C4-2B (cell line): ENCODE measurements around the gene SPATA24.

Experiments used
- ZFX ChIP-seq: fragments of 450-650 bp; IDR thresholded peaks from 2 replicates; pipeline ENCODE4 v1.6.1; 2017
- TF ChIP-seq, protein P1 (sequence below): fragments of 450-650 bp; conservative IDR thresholded peaks from 2 replicates; pipeline ENCODE4 v1.5.1; 2017; ENCODE audit warnings: mild to moderate bottlenecking

DNA sequence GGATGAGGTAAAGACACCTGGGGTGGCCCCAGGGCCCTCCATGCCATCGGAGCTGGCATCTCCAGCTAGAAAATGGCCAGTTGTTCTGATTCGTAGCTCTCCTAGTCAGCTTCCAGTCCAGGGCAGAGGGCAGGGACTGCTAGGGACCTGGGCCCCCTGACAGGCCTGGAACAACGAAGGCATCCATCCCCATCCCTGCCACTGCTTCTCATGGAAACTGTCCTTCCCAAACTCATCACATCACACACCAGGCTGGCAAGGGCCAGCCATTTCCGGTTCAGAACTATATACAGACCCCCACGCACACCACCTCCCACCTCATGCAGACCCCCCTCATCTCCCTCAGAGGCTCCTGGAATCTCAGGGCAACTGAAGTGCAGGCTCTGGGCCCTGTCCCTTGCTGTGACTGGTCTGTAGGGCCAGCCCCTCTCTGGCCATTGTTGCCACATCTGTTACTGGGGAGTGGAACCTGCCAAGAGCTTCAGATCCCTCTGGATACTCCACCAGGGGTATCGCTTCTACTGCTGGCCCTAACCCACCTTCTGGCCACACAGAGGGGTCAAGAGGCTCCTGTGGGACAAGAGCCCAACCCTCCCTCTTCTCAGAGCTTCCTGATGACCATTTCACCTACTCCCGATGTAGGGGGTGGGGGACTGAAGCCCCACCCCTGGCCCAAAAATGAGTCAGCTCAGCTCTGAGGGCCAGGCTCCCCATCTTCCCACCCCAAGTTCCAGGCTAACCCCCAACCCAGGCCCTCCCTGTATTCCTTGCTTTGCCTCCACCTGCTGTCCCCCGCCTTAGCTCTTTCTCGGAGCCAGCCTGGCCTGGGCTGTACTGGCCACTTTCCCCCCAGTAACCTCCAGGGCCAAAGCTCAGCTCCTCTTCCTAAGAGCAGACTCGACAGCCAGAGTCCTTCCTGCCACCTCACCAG lies 13.0 kb downstream of the SPATA24 start:
- TF ChIP-seq, protein P1, sequence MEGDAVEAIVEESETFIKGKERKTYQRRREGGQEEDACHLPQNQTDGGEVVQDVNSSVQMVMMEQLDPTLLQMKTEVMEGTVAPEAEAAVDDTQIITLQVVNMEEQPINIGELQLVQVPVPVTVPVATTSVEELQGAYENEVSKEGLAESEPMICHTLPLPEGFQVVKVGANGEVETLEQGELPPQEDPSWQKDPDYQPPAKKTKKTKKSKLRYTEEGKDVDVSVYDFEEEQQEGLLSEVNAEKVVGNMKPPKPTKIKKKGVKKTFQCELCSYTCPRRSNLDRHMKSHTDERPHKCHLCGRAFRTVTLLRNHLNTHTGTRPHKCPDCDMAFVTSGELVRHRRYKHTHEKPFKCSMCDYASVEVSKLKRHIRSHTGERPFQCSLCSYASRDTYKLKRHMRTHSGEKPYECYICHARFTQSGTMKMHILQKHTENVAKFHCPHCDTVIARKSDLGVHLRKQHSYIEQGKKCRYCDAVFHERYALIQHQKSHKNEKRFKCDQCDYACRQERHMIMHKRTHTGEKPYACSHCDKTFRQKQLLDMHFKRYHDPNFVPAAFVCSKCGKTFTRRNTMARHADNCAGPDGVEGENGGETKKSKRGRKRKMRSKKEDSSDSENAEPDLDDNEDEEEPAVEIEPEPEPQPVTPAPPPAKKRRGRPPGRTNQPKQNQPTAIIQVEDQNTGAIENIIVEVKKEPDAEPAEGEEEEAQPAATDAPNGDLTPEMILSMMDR = no peak
- TF ChIP-seq ZFX = no peak
